Measurements from ENCODE around the gene CRYBG2. TPM values are rescaled to one million over a fixed set of nuclear protein-coding genes. Genes with fewer than 3 reads are reported as not detected.

Gene CRYBG2
- total and polyA plus RNA-seq, 2 of the 8 experiments (the other 6 are each of a cell fraction or from before 2014, with no cell fraction given), result 14.2 to 17.0 TPM

DNA sequence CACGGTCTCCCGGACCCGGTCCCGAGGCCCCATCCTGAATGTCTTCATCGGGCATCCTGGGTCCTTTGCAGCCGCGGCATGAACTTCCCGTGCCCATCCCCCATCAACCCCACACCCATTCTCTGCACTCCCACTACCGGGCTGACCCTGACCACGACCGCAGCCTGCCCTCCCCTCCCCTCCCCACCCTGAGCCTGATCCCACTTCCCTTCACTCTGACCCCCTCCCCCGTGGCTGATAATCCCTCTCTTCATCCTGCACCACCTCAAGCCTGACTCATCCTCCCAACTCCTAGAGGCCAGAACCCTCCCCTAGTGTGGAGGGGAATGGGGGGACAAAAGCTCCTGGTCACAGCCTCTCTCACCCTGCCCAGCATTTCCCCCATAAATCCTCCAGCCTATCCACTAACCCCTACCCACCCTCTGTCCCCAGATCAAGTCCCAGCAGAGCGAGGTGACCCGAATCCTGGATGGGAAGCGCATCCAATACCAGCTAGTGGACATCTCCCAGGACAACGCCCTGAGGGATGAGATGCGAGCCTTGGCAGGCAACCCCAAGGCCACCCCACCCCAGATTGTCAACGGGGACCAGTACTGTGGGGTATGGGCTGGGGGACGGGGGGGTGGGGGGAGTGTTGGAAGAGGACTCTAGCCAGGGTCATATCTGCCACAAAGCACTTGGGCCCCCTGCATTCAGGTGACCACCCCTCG lies 73.4 kb downstream of the CRYBG2 start:
- no peak overlapping the region; the same call in 1 of the 2 replicates for H2AK5ac ChIP-seq (ENCODE audit: low read depth, low read length)
- H2BK120ac ChIP-seq (replicated peaks; ENCODE audit: low read depth, low read length), result no peak overlapping the region
- ChIA-PET POLR2A (ENCODE audit: partially characterized antibody) (interaction anchor here (1.1 to 4.0 kb wide), 13 partner anchors 8 to 220 kb away, joined by 3 to 27 read pairs (median 4); partner anchors contain the start of genes CATSPER4, CD52, LIN28A and PDIK1L), CTCF (ENCODE audit: partially characterized antibody) (interaction anchor here (1.2 to 39.7 kb wide), 14 partner anchors 10 to 229 kb away, joined by 3 to 1530 read pairs (median 4); partner anchors contain the start of genes CATSPER4, CD52, CEP85 and UBXN11)
- H2BK5ac ChIP-seq (ENCODE audit: low read depth, low read length), result peak overlapping the region; percentile 73; the same call in 1 of the 2 replicates
- peak overlapping the region; percentile 84; the same call in 1 of the 2 replicates for H4K8ac ChIP-seq (ENCODE audit: extremely low read depth, insufficient read depth, low read length)
- DNase-seq (ENCODE audit: low read depth in 1 of 2, low spot score in 2 of 2) (no peak), FAIRE-seq (no peak)
- no peak overlapping the region for H2BK20ac ChIP-seq (ENCODE audit: low read length)
- H3K23me2 ChIP-seq (ENCODE audit: low read depth, low read length), result peaks cover 9% of the 10 kb centered on the region; the same call in 1 of the 2 replicates
- peak overlapping the region; percentile 74 for H3K56ac ChIP-seq (replicated peaks; ENCODE audit: insufficient read length, low read depth, low read length)
- peaks cover 8 to 34% (median 22%) of the 10 kb centered on the region in 4 experiments for H3K4me1 ChIP-seq (replicated peaks in 1 of 4; ENCODE audit: control insufficient read depth in 3 of 4, insufficient read depth in 4 of 4, low read length in 3 of 4)
- H3K79me2 ChIP-seq (ENCODE audit: control insufficient read depth in 1 of 2, insufficient read depth in 2 of 2, low read length in 2 of 2), result peaks cover 0 to 5% of the 10 kb centered on the region in 2 experiments; a peak in 1 of 4 replicates
- peak overlapping the region; percentile 79 for H3K4ac ChIP-seq (replicated peaks; ENCODE audit: insufficient read length, low read depth, low read length)
- no peak overlapping the region for H3K14ac ChIP-seq (ENCODE audit: insufficient read length)
- H3K9ac ChIP-seq (replicated peaks in 1 of 4; ENCODE audit: extremely low read depth in 1 of 4, low read depth in 3 of 4, low read length in 3 of 4), result peak overlapping the region in 3 of 4 experiments; percentile 50 to 54 (median 53); a peak in 5 of 7 replicates
- H4K91ac ChIP-seq (replicated peaks; ENCODE audit: insufficient read length, low read length), result peak overlapping the region; percentile 11
- no peaks in the 10 kb centered on the region for H3K27me3 ChIP-seq (replicated peaks in 1 of 4; ENCODE audit: control insufficient read depth in 3 of 4, extremely low read depth in 1 of 4, insufficient read depth in 3 of 4, low read length in 3 of 4)
- TF ChIP-seq NANOG (IDR thresholded peaks at IDR 0.05; ENCODE audit: insufficient read depth, low read depth, low read length, poor library complexity, severe bottlenecking) (no peak), PHF8 (conservative IDR thresholded peaks at IDR 0.05; ENCODE audit: low read depth, low read length) (0 out of 2 replicates have a peak, but pooled peaks have one; percentile 34), GABPA (IDR thresholded peaks at IDR 0.05; ENCODE audit: borderline replicate concordance, insufficient read depth, low read length) (0 out of 2 replicates have a peak, but pooled peaks have one; percentile 1)
- H3K4me3 ChIP-seq (ENCODE audit: extremely low read depth in 1 of 4, insufficient read depth in 2 of 4, low read depth in 3 of 4, low read length in 4 of 4), result peak overlapping the region; percentile 64 to 69 (median 64)
- peaks cover 18 to 22% (median 21%) of the 10 kb centered on the region in 4 experiments for H3K36me3 ChIP-seq (ENCODE audit: control insufficient read depth in 2 of 4, insufficient read depth in 4 of 4, low read length in 3 of 4)
- WGBS, 2 experiments (ENCODE audit: extremely low coverage in 1 of 2, insufficient coverage in 1 of 2, insufficient read length in 1 of 2, insufficient replicate concordance in 2 of 2, low coverage in 1 of 2, low lambda C conversion rate in 2 of 2, missing lambda C conversion rate in 1 of 2), result 41% methylated on average over 14 of the region's 20 CpGs; no CpG with 5 or more reads in 1 of the 2 experiments
- no peak overlapping the region for H2BK12ac ChIP-seq (ENCODE audit: low read depth, low read length)
- 0 out of 2 replicates have a peak overlapping the region, but pooled peaks have one; percentile 26 for H3K27ac ChIP-seq (ENCODE audit: low read depth, low read length)
- H4K5ac ChIP-seq (ENCODE audit: insufficient read length, low read depth, low read length), result peak overlapping the region; percentile 54
- no peaks in the 10 kb centered on the region for H3K79me1 ChIP-seq (ENCODE audit: low read depth, low read length)
- no peak overlapping the region for H2AFZ ChIP-seq (ENCODE audit: low read length)
- H4K20me1 ChIP-seq (replicated peaks in 1 of 2; ENCODE audit: control insufficient read depth in 1 of 2, insufficient read depth in 2 of 2, low read length in 2 of 2), result peaks cover 6 to 17% of the 10 kb centered on the region in 2 experiments
- H2BK15ac ChIP-seq (ENCODE audit: low read length), result peak overlapping the region; percentile 88; the same call in 1 of the 2 replicates
- peak overlapping the region; percentile 60 to 88 for H3K4me2 ChIP-seq (ENCODE audit: insufficient read depth in 1 of 2, low read depth in 2 of 2, low read length in 2 of 2)
- H3K23ac ChIP-seq (ENCODE audit: insufficient read length), result no peak overlapping the region
- H3K9me3 ChIP-seq (ENCODE audit: insufficient read depth in 2 of 2, low read depth in 1 of 2, low read length in 1 of 2), result no peaks in the 10 kb centered on the region
- peak overlapping the region; percentile 63 for H3K18ac ChIP-seq (ENCODE audit: extremely low read depth, low read length)
